Measurements from ENCODE around the gene RPLP2.

Gene RPLP2

GRCh38 chr11:836700-837099, 26.9 kb downstream of the RPLP2 start:
- Histone ChIP-seq H3K9ac (ENCODE audit: low read depth, low read length) (no peak overlapping the region), H4K20me1 (ENCODE audit: insufficient read depth, low read length) (peaks cover 22% of the 10 kb centered on the region; the same call in 1 of the 2 replicates), H2AFZ (ENCODE audit: low read depth, low read length) (no peak overlapping the region), H3K4me3 (ENCODE audit: low read depth in 1 of 2, low read length in 2 of 2) (no peak overlapping the region), H3K4me1 (ENCODE audit: insufficient read depth, low read length) (peaks cover 33% of the 10 kb centered on the region), H3K79me2 (ENCODE audit: insufficient read depth, low read length) (peaks cover 15% of the 10 kb centered on the region), H3K36me3 (ENCODE audit: insufficient read depth, low read length) (peaks cover 45% of the 10 kb centered on the region), H3K27me3 (ENCODE audit: insufficient read depth, low read length, poor library complexity) (peaks cover under 1% of the 10 kb centered on the region), H3K27ac (ENCODE audit: low read length) (no peak overlapping the region), H3K9me3 (ENCODE audit: insufficient read depth, low read length, severe bottlenecking) (no peaks in the 10 kb centered on the region), H3K4me2 (ENCODE audit: insufficient read depth, low read length) (no peak overlapping the region)
- DNase-seq, result no peak
- ATAC-seq (ENCODE audit: insufficient read depth, low read depth), result no peak
- TF ChIP-seq EZH2 (IDR thresholded peaks at IDR 0.05; ENCODE audit: borderline replicate concordance, low read depth, low read length, severe bottlenecking), result no peak
- TF ChIP-seq, protein P1, sequence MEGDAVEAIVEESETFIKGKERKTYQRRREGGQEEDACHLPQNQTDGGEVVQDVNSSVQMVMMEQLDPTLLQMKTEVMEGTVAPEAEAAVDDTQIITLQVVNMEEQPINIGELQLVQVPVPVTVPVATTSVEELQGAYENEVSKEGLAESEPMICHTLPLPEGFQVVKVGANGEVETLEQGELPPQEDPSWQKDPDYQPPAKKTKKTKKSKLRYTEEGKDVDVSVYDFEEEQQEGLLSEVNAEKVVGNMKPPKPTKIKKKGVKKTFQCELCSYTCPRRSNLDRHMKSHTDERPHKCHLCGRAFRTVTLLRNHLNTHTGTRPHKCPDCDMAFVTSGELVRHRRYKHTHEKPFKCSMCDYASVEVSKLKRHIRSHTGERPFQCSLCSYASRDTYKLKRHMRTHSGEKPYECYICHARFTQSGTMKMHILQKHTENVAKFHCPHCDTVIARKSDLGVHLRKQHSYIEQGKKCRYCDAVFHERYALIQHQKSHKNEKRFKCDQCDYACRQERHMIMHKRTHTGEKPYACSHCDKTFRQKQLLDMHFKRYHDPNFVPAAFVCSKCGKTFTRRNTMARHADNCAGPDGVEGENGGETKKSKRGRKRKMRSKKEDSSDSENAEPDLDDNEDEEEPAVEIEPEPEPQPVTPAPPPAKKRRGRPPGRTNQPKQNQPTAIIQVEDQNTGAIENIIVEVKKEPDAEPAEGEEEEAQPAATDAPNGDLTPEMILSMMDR (IDR thresholded peaks at IDR 0.05; ENCODE audit: borderline replicate concordance, extremely low read depth, low read length, poor library complexity, severe bottlenecking), result no peak

DNA sequence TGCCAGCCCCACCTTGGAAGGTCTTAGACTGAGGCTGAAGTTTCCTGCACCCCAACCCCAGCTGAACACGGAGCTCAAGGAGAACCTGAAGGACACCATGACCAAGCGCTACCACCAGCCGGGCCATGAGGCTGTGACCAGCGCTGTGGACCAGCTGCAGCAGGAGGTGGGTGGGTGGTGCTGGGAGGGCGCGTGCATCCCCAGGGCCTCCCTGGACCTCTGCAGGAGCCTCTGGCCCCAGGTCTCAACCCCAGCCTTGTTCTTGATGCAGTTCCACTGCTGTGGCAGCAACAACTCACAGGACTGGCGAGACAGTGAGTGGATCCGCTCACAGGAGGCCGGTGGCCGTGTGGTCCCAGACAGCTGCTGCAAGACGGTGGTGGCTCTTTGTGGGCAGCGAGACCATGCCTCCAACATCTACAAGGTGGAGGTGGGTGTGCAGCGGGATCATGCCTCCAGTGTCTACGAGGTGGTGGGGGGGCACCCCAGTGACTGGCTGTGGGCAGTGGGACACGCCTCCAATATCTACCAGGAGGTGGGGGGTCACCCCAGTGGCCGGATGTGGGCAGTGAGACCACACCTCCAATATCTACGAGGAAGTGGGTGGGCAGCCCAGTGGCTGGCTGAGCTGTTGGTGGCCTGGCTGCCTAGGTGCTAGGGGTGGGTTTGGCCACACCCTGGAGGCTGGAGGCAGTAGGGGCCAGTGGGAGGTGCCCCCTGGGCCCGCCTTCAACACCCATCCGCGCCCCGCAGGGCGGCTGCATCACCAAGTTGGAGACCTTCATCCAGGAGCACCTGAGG, 27.6 kb downstream of the RPLP2 start:
- H3K27me3 ChIP-seq (ENCODE audit: insufficient read depth, low read length, poor library complexity), result no peaks in the 10 kb centered on the region
- peaks cover 31% of the 10 kb centered on the region for H3K4me1 ChIP-seq (ENCODE audit: insufficient read depth, low read length)
- no peaks in the 10 kb centered on the region for H3K9me3 ChIP-seq (ENCODE audit: insufficient read depth, low read length, severe bottlenecking)
- no peak overlapping the region for H2AFZ ChIP-seq (ENCODE audit: low read depth, low read length)
- H3K9ac ChIP-seq (ENCODE audit: low read depth, low read length), result no peak overlapping the region
- H3K27ac ChIP-seq (ENCODE audit: low read length), result no peak overlapping the region
- H4K20me1 ChIP-seq (ENCODE audit: insufficient read depth, low read length), result peaks cover 26% of the 10 kb centered on the region; the same call in 1 of the 2 replicates
- DNase-seq (no peak), ATAC-seq (ENCODE audit: insufficient read depth, low read depth) (no peak)
- no peak overlapping the region for H3K4me2 ChIP-seq (ENCODE audit: insufficient read depth, low read length)
- TF ChIP-seq, protein P1 (IDR thresholded peaks at IDR 0.05; ENCODE audit: borderline replicate concordance, extremely low read depth, low read length, poor library complexity, severe bottlenecking), result no peak
- TF ChIP-seq EZH2 (IDR thresholded peaks at IDR 0.05; ENCODE audit: borderline replicate concordance, low read depth, low read length, severe bottlenecking), result no peak
- H3K36me3 ChIP-seq (ENCODE audit: insufficient read depth, low read length), result peaks cover 45% of the 10 kb centered on the region
- no peak overlapping the region for H3K4me3 ChIP-seq (ENCODE audit: low read depth in 1 of 2, low read length in 2 of 2)
- H3K79me2 ChIP-seq (ENCODE audit: insufficient read depth, low read length), result peaks cover 21% of the 10 kb centered on the region

DNA sequence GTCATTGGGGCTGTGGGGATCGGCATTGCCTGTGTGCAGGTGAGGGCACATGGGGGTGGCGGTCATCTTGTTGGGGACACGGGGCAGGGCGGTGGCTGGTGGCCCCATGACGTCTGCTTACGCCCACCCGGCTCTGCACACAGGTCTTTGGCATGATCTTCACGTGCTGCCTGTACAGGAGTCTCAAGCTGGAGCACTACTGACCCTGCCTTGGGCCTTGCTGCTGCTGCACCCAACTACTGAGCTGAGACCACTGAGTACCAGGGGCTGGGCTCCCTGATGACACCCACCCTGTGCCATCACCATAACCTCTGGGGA, 28.2 kb downstream of the RPLP2 start:
- peaks cover 45% of the 10 kb centered on the region for H3K36me3 ChIP-seq (ENCODE audit: insufficient read depth, low read length)
- H3K9ac ChIP-seq (ENCODE audit: low read depth, low read length), result no peak overlapping the region
- ATAC-seq (ENCODE audit: insufficient read depth, low read depth) (no peak), DNase-seq (no peak)
- peaks cover 21% of the 10 kb centered on the region for H3K79me2 ChIP-seq (ENCODE audit: insufficient read depth, low read length)
- H3K27me3 ChIP-seq (ENCODE audit: insufficient read depth, low read length, poor library complexity), result no peaks in the 10 kb centered on the region
- H3K27ac ChIP-seq (ENCODE audit: low read length), result no peak overlapping the region
- H3K9me3 ChIP-seq (ENCODE audit: insufficient read depth, low read length, severe bottlenecking), result no peaks in the 10 kb centered on the region
- H3K4me2 ChIP-seq (ENCODE audit: insufficient read depth, low read length), result no peak overlapping the region
- H3K4me1 ChIP-seq (ENCODE audit: insufficient read depth, low read length), result peaks cover 29% of the 10 kb centered on the region
- no peak overlapping the region for H3K4me3 ChIP-seq (ENCODE audit: low read depth in 1 of 2, low read length in 2 of 2)
- no peak overlapping the region for H2AFZ ChIP-seq (ENCODE audit: low read depth, low read length)
- H4K20me1 ChIP-seq (ENCODE audit: insufficient read depth, low read length), result peaks cover 26% of the 10 kb centered on the region; the same call in 1 of the 2 replicates
- TF ChIP-seq, protein P1 (IDR thresholded peaks at IDR 0.05; ENCODE audit: borderline replicate concordance, extremely low read depth, low read length, poor library complexity, severe bottlenecking), result no peak
- TF ChIP-seq EZH2 (IDR thresholded peaks at IDR 0.05; ENCODE audit: borderline replicate concordance, low read depth, low read length, severe bottlenecking), result no peak

Data from DND-41 (cell line).